HG03045 (cell line): ENCODE measurements around the gene ABR.

ENCODE experiments used
- ATAC-seq: cut with Tn5 transposase; IDR thresholded peaks from one replicate; pipeline ENCODE4 v1.9.1; 2021; ENCODE audit warnings: mild to moderate bottlenecking, moderate library complexity; ENCODE audit not compliant: unreplicated experiment

The ABR gene

GRCh38 chr17:1036171-1036844 lies 143.5 kb downstream of the ABR start:
- no peak for ATAC-seq

- no peak for ATAC-seq
Measured at GRCh38 chr17:1035546-1036170, 144.1 kb downstream of the ABR start.

DNA sequence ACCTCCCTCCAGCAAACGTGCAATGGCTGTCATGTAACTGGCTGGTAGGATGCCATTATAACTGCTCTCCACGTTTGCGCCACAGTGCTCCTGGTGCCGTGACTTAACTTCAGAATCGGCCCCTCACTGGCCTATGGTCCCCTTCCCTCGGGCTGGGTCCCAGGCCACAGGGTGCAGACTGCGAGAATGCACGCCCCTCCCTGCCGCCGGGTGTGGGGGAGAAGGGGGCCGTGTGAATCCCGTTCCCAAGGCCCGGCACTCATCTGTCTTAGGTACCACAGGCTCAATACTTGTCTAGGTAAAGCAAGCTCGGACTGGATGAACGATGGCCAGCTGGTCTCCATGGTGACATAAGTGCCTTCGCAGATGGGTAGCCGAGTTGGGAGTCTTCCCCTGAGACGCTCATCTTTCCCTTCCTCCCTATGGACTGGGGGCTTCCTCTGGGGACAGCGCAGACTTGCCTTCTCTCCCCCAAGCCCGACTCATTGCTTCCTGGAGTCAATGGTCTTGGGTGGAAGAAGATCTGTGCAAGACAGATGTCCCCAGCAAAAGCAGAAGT lies 145.1 kb downstream of the ABR start:
- ATAC-seq: no peak

- no peak for ATAC-seq
Measured at GRCh38 chr17:1033503-1033902, 146.3 kb downstream of the ABR start.

DNA sequence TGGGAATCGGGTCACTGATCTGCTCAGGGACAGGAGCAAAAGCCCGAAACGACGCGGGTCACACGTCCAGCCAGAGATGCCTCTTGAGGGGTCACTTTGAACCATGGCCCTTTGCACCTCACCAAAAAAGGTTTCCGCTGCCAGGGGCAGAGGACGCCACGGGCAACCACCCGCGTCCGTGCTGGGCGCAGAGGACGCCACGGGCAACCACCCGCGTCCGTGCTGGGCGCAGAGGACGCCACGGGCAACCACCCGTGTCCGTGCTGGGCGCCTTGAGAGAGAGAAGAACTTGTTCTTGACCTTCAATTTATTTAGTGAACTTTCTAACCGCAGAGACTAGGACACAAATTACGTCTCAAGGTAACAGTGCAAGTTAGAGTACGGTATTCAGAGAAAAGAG lies 147.4 kb downstream of the ABR start:
- ATAC-seq: no peak

GRCh38 chr17:1031711-1032110 lies 148.1 kb downstream of the ABR start:
- no peak for ATAC-seq

DNA sequence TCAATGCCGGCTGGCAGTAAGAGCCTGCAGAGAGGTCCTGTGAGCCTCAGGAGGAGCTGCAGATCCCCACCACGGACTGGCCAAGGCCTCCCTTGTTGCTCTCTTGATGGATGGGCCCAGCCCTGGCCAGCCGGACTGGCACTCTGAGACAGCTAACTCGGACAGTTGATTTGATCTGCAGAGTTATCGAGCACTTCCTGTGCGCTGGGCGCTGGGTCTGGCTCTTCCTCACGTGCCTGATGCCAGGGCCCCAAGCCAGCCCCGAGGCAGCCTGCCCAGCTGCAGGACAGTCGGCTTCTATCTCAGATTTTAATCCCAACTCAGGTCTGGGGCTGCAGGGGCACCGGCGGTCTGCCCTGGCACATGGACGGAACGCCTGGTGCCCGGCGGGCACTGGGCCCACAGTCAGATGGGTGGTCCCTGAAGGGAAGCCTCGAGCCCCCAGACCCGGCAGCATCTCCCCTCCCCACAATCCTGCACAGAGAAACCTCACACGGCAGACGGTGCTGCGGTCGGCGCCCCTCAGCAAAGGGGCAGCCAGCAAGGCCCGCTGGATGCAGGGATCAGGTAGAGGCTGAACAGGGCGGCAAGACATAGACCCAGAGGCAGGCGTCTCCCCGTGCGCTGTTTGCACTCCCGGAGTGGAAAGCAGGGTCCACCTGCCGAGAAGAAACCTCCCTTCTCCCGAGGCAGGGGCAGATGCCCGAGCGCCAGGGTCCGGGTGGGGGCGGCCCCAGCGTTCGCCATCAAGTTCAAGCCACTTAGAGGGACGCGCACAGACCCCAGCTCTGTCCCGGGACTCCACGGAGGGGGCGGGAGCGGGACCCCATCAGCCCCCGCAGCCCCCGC lies 148.9 kb downstream of the ABR start:
- no peak for ATAC-seq

DNA sequence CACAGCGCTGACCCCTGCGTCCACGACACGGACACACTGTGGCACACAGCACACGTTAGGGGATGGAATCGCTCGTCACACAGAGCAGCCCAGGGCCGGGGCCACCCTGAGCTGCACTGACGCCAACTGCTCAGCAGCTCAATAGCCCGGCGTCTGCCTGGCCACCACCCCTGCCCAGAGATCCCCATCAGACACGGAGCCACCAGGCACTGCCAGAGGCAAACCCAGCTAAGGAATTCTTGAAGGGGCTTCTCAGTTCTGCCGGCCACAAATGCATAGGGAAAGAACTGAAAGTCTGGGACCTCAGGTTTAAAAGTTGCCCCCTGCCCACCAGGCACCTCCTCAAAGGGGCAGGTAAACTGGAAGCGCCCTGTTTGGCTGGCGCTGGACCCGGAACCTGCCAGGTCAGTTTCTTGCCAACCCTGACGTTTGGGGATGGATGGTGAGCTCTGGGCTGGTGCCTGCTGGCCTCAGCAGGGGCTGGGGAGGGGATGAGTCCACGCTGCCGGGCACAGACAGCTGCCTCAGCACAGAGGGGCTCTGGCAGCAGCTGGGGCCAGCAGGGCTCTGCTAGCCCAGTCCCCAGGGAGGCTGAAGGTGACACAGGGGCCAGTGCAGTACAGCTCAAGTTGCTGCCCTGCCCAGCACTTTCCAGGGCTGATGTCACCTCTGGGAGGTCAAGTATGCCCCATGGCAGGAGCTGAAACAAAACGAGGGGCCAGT lies 149.7 kb downstream of the ABR start:
- no peak for ATAC-seq

DNA sequence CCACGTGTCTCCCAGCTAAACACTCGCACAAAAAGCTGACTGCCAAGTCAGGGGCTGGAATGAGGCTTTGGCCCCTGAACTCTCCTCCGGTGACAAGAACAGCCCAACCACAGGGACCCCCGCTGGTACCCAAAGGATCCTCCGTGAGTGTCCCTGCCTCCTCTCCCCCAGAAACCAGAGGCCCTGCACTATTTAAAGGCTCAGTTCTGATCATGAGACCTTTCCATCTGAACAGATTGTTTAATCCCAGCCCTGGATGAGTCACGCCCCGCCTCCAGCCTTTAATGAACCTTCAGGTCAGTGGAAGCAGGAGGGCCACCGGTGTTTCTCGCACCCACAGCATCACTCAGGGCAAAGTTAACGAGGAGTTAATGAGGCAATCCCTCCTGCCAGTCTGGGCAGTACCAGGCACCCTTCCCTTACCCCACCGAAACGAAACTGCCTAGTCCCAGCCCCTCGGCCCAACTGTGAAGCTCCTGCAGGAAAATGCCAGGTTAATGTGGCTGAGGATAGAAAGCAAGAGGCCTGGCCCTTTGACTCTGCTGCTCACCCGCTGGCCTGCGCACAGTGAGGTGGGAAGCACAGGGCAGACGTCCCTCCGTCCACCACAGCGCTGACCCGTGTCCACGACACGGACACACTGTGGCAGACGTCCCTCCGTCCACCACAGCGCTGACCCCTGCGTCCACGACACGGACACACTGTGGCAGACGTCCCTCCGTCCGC lies 150.4 kb downstream of the ABR start:
- no peak for ATAC-seq

GRCh38 chr17:1027044-1027443 lies 152.7 kb downstream of the ABR start:
- ATAC-seq: no peak

DNA sequence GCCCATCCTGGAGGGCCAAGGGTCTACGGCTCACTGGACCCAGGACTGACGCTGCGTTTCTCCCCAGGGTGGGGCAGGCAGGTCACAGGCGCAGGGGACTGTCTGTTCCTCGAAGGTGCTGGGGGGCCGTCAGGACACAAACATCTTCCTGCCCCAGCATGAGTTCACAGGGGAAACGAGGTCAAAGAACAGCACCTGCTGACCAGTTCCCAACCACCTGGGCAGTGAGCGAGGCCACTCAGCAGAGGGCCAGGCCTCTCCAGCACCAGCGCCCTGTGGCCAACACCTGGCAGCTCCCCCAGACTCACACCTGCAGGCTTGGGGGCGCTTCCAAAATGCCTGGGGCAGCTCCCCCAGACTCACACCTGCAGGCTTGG lies 153.2 kb downstream of the ABR start:
- ATAC-seq: no peak

- no peak for ATAC-seq
Measured at GRCh38 chr17:1025733-1026598, 153.8 kb downstream of the ABR start.

DNA sequence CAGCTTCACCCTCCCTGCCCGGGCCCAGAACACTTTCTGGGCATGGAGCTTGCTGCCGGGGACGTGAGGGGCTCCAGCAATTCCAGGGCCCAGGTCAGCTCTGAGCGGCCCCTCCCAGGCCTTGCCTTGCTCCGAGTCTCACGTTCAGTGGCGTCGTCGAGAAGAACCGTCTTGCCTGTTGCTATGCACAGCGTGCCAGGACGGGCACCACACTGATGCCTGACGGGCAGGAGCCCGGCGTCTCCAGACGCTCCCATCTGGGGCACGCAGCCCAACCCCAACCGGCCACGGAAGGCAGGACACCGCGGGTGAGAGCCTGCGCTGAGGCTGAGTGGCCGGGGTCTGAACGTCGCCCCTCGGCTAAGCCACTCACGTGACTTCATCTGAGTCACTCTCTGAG lies 155.7 kb downstream of the ABR start:
- no peak for ATAC-seq

- no peak for ATAC-seq
Measured at GRCh38 chr17:1022278-1023024, 157.3 kb downstream of the ABR start.

- ATAC-seq: no peak
Measured at GRCh38 chr17:1021147-1021546, 158.6 kb downstream of the ABR start.

GRCh38 chr17:1019451-1019850 lies 160.3 kb downstream of the ABR start:
- no peak for ATAC-seq

DNA sequence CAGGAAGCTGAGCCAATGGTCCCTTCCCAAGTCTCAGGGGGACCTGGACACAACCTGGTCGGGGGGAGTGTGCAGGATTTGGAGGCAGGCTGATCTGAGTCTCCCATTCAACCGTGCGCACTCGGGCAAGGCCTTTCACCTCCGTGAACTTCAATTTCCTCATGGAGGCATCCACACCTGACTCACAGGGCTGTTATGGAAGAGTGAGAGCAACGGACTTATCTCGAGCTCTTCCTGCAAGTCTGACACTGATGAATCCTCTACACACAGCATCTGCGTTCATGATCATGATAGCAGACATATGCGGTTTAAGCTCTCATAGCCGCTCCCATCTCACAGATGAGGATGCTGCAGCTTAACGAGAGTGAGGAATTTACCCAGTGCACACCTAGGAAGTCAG lies 161.2 kb downstream of the ABR start:
- ATAC-seq: no peak

DNA sequence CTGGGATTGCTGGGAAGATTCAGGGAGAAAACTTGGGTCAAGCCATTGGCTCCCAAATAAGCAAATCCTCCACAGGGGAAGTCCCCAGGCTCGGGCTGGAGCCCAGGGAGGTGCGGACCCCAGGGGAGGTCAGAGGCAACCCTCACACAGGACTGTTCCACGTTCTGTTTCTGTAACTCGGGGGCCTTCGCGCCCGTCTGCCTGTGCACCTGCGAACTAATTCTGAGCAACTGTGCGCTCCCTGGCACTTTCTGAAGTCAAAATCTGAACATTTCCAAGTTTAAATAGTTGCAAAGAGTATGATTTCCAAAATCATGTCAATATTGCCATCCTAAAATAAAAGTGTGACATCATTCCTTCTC lies 166.1 kb downstream of the ABR start:
- ATAC-seq: no peak
